Measurements from ENCODE around the gene RIPPLY1. TPM values are rescaled to one million over a fixed set of nuclear protein-coding genes. Genes with fewer than 3 reads are reported as not detected.

Gene RIPPLY1
- total RNA-seq: not detected in 2 replicates

GRCh38 chrX:106903291-106903824, at the start of gene RIPPLY1:
TSS of gene RIPPLY1 (minus strand) at chrX:106903341. CDS start at chrX:106903287, 54 bp downstream.

GRCh38 chrX:106919932-106920452, 16.9 kb upstream of the RIPPLY1 start, which contains the start of gene CLDN2:
TSS of gene CLDN2 (plus strand) at chrX:106920402. CDS start at chrX:106928229, 7,827 bp downstream.

Other genes with a start within 250 kb of the RIPPLY1 start
- 4.9 and 7.4 TPM in 2 replicates for gene RNF128, start 176.6 kb downstream of the RIPPLY1 start, total RNA-seq
- 17.5 and 23.7 TPM in 2 replicates for gene TBC1D8B, start 100.7 kb downstream of the RIPPLY1 start, total RNA-seq
- not detected in 2 replicates for gene CLDN2, start 17.1 kb upstream of the RIPPLY1 start, total RNA-seq
- 33.9 and 40.9 TPM in 2 replicates for gene MORC4, start 96.9 kb upstream of the RIPPLY1 start, total RNA-seq
- gene RBM41, start 215.5 kb upstream of the RIPPLY1 start, total RNA-seq: 13.2 and 16.0 TPM in 2 replicates

Measured in smooth muscle cell of trachea (primary cell).